Nucleus accumbens (tissue), 56 donors: Measurements from ENCODE around the gene PSMA8.
"Not testable (repeated sequence)": the region's sequence is repeated elsewhere in the genome, so short reads cannot be mapped to it uniquely, and the experiment has no call there.

Experiments
- DNase-seq, 56 donors: peaks; one replicate each; lab custom pipeline; 2025; lab: John Stamatoyannopoulos, UW

Gene PSMA8

DNA sequence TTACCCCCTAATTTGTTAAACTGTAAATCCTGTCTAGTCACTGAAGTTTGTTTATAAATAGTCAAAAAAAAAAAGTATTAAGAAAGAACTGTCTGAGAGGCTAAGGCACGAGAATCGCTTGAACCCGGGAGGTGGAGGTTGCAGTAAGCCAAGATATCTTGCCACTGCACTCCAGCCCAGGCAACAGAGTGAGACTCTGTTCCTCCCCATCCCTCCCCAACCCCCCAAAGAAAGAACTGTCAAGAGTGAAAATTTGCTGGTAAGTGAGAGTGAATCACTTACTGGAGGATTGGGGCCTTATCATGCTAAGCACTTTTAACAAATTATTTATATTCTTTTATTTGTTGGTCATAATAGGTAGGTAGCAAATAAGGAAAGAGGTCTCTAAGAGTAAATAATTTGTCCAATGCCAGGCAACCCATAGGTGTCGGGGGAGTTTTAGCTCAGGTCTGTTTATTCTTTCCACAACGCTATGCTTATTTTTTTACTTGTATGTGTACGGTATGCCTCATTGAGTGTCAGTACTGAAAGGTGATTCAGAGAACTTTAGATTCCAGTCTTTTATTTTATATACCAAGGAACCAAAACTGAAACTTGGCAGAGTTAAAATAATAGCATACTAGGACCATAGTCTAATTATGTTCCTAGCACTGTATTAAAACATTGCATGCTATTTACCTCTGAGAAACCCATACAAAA, 95.0 kb downstream of the PSMA8 start:
- no peak for DNase-seq

DNA sequence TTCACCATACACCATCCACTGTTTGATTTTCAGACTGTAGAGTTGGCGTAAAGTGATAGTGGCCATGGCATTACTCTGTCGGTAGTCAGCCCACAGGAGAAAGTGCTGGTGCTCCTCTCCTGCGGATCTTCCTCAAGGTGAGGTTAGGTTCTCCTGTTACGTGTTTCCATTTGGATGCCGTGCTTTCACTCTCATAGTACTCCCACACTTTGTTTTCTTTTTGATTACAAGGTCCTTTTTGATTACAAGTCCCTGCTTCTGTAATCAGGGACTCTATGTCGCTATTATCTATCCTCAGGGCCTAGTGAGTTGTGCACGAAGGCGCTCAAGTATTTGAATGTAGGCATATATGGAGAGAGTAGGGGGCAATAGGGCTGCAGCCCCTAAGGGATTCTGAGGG, 96.8 kb downstream of the PSMA8 start:
- DNase-seq: no peak

DNA sequence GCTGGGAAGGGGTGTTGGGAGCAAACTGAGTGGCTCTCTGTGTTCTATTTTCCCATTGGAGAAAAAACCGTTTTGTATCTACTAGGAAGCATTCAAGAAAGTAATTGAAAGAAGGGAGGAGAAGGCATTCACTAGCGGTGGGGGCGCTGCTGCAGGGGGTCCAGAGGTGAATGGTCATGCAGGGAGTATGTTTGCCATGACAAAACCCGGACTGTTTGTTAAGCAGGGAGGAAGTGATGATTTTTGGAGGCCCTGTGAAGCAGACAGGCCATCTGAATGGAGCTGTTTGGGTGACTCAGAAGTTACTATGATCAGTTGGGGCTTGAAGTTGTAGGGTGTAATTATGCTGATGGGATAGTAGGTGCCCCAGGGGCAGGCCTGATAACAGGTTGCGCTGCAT, 99.5 kb downstream of the PSMA8 start:
- no peak for DNase-seq

DNA sequence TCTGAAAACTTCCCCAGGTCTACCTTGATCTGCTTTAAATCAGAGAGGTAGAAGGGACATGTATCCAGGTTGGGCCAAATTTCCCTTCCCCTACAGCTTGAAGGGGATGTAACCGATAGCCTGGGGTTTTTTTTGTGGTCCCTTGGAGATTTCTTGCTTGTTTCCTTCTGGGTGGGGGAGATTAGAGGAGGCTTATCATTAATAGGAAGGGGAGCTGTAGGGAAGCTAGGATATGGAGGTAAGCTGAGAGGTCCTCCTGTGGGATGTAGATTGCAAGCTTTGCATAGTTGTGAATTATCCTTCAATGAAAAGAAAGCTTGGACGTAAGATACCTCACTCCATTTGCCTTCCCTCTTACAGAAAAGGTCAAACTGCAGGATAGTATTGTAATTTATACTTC, 103.7 kb downstream of the PSMA8 start:
- DNase-seq: not testable (repeated sequence)

DNA sequence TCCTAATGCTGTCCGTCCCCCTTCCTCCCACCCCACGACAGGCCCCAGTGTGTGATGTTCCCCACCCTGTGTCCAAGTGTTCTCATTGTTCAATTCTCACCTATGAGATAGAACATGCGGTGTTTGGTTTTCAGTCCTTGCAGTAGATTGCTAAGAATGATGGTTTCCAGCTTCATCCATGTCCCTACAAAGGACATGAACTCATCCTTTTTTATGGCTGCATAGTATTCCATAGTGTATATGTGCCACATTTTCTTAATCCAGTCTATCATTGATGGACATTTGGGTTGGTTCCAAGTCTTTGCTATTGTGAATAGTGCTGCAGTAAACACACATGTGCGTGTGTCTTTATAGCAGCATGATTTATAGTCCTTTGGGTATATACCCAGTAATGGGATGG, 105.0 kb downstream of the PSMA8 start:
- DNase-seq: not testable (repeated sequence)

DNA sequence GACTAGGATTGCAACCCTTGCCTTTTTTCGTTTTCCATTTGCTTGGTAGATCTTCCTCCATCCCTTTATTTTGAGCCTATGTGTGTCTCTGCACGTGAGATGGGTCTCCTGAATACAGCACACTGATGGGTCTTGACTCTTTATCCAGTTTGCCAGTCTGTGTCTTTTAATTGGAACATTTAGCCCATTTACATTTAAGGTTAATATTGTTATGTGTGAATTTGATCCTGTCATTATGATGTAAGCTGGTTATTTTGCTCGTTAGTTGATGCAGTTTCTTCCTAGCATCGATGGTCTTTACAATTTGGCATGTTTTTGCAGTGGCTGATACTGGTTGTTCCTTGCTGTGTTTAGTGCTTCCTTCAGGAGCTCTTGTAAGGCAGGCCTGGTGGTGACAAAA, 108.7 kb downstream of the PSMA8 start:
- DNase-seq: not testable (repeated sequence)
